ENCODE data around the gene ZBTB20. TPM values are rescaled to one million over a fixed set of nuclear protein-coding genes. Genes with fewer than 3 reads are reported as not detected.

Gene ZBTB20
- polyA plus RNA-seq, 12 donors, result 1.6 to 20.0 (median 3.3) TPM

DNA sequence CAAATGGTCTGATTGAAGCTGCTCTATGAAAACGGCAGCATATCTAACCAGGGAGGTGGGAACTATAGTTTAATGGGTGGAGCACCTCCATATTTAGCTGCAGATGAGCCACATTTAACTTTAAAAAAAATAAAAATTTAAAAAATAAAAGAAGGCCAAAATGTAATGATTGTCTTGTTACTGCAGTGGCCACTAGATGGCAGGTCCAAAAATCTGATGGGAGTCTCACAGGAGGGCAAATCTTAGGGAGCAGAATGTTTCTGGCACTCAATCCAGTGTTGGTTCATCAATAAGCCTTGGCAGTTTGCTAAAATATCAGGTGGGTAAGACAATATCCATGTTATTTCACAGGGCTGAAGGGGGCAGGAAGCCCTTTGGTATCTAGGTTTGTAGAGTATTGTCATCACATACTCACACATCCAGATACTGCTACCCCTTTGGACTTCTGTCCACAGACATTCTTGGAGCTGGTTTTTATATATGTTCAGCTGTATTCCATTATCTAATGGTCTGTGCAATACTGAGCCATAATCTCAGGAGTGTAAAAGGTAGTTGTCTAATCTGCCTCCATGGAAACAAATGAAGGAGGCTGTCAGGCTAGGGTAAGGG lies 619.9 kb downstream of the ZBTB20 start:
- DNase-seq, result no peak

GRCh38 chr3:114525278-114525677 lies 621.8 kb downstream of the ZBTB20 start:
- DNase-seq, result no peak

- DNase-seq, result peak; percentile 27
Observed at GRCh38 chr3:114519415-114519814, 627.7 kb downstream of the ZBTB20 start.

DNA sequence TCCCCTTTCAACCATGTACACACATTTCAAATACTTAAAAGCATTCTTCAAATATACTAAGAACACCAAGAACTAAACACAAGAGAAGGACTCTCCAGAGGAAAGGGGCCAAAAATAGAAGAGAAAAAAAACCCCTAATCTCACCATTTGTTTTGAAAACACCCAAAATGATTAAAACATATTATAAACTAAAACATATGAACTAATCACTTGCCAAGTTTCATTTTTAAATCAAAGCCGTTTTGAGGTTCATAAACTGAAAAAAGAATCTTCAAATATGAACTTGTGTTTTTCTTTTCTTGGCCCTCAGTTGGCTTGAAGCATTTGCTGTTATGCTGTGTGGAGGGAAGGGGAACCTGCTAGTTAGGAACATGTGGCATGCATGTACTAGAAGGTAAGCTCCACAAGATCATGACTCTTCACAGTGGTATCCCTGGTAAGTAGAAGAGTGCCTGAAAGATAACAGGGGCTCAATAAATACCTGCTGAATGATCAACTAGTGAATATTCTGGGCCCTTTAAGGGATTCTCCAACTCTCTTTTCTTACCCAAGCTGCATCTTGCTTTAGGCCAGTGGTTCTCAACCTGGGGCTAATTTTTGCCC lies 628.8 kb downstream of the ZBTB20 start:
- DNase-seq, result no peak

DNA sequence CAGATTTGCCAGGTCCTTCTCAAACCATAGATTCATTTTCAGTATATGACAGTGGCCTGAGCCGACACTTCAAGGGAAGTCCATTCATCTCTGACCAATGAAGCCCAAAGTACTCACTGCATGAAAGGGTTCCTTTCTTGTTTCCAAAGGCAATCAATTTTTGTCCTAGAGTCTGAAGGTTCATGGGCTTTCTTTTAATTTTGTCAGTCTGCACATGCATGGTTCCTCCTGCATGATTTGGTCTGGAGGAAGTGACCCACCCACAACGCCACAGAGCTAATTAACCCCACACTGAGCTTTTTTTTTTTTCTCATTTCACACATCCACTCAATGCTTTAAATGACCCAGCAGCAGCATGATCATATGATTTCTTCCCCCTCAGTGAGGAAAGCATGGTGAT lies 636.9 kb downstream of the ZBTB20 start:
- DNase-seq, result no peak

DNA sequence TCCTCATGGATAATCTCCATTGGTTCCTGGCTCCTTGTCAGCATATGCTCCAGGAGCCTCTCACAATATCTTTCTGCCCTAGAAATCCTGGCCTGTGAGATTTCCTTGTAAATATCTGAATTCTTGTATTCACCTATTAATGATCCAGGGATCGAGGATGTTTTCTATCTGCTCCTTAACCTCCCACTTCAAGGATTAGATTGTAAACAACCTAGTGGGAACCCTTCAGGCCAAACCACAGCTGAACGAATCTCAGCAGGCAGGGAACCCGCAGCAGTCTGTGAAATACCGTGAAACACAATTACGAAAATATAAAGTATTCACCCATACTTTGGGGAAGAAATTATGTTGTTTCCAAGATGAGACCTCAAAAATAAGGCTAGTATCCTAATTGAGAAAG lies 637.3 kb downstream of the ZBTB20 start:
- DNase-seq, result no peak

- DNase-seq, result no peak
Observed at GRCh38 chr3:114508976-114509375, 638.1 kb downstream of the ZBTB20 start.

GRCh38 chr3:114508208-114508607 lies 638.9 kb downstream of the ZBTB20 start:
- DNase-seq, result no peak

GRCh38 chr3:114506591-114507300 lies 640.3 kb downstream of the ZBTB20 start:
- DNase-seq, result no peak

DNA sequence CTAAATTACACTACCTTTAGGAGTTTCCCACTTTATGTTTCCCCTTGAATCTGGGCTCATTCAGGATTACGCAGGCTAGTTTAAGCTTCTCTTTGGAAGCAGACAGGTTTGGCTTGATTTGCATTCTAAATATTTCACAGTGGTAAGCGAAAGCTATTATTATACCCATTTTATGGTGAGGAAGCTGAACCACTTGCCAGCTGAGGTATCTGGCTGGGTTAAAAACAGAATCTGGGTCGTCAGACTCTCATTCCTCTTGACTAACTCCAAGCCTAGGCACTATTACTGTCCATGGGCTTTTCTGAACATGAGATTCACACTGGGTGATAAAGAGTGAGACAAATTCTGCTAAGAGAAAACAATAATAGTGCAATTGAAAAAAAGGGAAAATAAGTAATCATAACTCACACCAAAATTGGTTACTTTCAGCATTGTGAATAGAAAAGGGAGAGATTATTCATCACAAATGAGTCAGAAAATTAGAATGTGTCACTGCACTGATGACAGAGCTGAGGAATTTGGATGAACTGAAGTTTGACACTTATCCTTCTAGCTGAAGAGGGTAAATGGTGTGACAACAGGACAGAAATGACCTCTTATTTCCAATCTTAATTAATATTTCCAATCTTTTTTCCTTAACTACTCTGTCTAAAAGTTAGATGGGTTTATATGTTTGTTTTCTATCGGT lies 642.0 kb downstream of the ZBTB20 start:
- no peak for DNase-seq

DNA sequence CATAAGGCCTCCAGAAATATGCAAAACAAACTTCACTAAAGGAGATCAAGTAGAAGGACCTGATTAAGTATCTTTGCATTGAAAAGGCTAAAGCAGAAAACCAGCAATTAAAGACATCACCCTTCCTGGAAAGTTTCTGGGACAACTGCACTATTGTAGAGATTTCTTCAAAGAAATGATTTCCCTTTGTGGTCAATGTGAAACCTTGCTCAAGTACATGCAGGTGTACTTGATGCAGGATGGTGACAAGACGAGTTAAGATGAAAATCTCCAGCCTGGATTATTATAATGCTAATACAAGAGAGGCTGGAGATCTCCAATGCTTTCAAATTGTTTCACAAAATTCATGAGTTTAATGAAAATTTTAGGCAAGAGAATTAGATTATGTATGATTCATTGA lies 644.9 kb downstream of the ZBTB20 start:
- no peak for DNase-seq

- no peak for DNase-seq
Observed at GRCh38 chr3:114499976-114500375, 647.1 kb downstream of the ZBTB20 start.

DNA sequence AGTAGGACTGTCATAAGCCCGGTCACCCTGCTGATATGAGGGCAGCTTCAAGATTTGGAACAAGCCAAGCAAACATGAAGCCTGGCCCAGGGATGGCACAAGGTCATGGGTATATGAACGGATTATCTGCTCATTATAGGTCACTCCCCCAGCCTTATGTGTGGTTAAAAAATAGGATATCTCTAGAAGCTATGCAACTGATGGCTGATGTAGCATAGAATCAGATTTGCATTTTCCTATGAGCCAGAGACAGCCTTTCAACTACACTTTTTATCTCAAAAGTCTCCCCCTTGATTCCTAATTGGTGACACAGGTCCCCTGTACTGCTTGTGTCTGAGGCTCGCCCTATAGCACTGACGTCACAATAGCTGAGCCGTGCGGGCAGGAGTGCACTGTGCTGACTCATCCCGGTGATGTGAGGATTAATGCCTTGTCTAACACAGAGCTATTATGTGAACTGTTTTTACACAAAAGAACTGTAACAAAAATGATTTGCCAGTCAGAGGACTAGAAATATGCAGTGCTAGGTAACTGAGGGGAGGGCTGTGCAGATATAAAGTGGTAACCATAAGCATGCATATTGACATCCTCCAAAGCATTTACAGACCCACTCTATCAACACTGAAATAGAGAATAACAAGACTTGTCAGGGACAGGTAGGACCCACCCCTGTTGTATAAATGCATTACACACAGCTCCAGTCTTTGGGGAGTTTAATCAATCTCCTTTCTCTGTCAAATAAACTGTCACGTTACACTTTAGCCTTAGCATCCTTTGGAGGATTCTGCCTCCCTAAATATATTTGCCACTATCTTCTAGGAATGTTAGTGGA lies 648.3 kb downstream of the ZBTB20 start:
- no peak for DNase-seq

GRCh38 chr3:114496874-114497273 lies 650.2 kb downstream of the ZBTB20 start:
- no peak for DNase-seq

GRCh38 chr3:114496466-114496865 lies 650.6 kb downstream of the ZBTB20 start:
- DNase-seq, result no peak

GRCh38 chr3:114496021-114496434 lies 651.1 kb downstream of the ZBTB20 start:
- DNase-seq, result no peak

DNA sequence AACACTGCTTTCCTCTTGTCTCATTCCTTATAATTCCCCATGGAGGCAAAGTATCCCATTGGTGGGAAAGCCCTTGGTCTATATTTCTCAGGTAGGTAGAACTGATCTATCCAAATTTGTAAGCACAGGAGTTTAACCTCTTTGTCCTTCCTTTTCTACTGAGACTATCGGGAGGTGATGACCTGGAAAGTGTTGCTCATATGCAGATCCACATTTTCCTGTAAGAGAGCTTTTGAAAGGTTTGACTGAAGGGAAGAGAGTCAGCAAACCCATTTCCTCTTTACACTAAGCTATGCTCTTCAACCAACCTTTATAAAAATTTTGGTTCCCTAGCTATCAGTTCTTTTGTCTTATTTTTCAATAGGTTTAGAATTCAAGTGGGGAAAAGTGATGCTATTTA lies 652.6 kb downstream of the ZBTB20 start:
- DNase-seq, result no peak

GRCh38 chr3:114490829-114491228 lies 656.3 kb downstream of the ZBTB20 start:
- DNase-seq, result no peak

GRCh38 chr3:114487502-114487901 lies 659.6 kb downstream of the ZBTB20 start:
- no peak for DNase-seq

- DNase-seq, result no peak
Observed at GRCh38 chr3:114484919-114485318, 662.2 kb downstream of the ZBTB20 start.

DNA sequence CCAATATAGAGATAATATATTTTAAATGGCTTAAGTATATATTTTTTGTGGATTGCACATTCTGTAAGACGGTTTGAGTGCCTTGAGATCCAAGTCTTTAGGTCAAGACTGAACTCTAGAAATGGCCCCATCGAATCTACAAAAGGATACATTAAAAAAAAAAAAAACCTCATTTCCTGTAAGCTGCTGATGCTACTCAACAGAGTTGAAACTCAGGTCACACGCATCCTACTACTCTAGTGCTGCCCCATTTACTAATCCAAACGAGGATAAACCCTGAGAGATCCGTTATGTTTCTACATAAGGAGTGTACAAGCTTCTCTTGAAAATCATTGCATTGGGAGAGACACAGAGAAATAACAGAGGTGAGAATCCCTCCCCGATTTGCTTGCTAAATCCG lies 666.0 kb downstream of the ZBTB20 start:
- no peak for DNase-seq

DNA sequence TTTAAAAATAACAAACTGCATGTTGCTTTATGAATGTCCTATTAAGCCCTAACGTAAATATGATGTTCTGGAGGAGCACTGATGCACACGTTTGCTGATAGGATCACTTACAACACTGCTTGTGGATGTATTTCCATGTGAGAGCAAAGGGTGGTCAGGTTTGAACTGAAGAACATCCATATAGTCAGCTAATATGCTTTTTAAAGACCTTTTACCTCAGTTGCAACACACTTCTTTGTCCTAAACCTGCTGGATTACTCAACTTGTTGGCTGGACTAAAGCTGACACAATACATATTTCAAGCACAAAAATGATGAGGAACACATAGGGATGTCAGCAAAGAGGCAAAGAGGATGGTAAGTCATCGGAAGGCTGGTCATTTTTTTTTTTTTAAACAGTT lies 666.6 kb downstream of the ZBTB20 start:
- no peak for DNase-seq

Data from muscle of arm (tissue), 12 donors.